NCI-H1436 (cell line): ENCODE measurements around the gene LRMDA.

Source experiments
- DNase-seq: peaks from one replicate; lab custom pipeline; 2025; lab: John Stamatoyannopoulos, UW

LRMDA gene

GRCh38 chr10:76209135-76209534, 777.7 kb downstream of the LRMDA start:
- DNase-seq = no peak

GRCh38 chr10:76210211-76210610, 778.8 kb downstream of the LRMDA start:
- no peak for DNase-seq

- no peak for DNase-seq
Measured at GRCh38 chr10:76211691-76212090, 780.3 kb downstream of the LRMDA start.

GRCh38 chr10:76213876-76214275, 782.5 kb downstream of the LRMDA start:
- DNase-seq = no peak

- DNase-seq = peak; percentile 46
Measured at GRCh38 chr10:76218035-76218434, 786.6 kb downstream of the LRMDA start.

GRCh38 chr10:76229341-76229740, 797.9 kb downstream of the LRMDA start:
- DNase-seq = no peak

GRCh38 chr10:76230921-76231285, 799.5 kb downstream of the LRMDA start:
- DNase-seq = no peak

GRCh38 chr10:76231286-76231934, 800.0 kb downstream of the LRMDA start:
- DNase-seq = no peak

- DNase-seq = no peak
Measured at GRCh38 chr10:76234499-76235226, 803.2 kb downstream of the LRMDA start.

GRCh38 chr10:76236356-76236755, 804.9 kb downstream of the LRMDA start:
- no peak for DNase-seq

GRCh38 chr10:76242956-76243355, 811.5 kb downstream of the LRMDA start:
- DNase-seq = peak; percentile 7

- DNase-seq = no peak
Measured at GRCh38 chr10:76244061-76244686, 812.8 kb downstream of the LRMDA start.

GRCh38 chr10:76245951-76246495, 814.6 kb downstream of the LRMDA start:
- DNase-seq = no peak

- DNase-seq = no peak
Measured at GRCh38 chr10:76248649-76249200, 817.3 kb downstream of the LRMDA start.

- no peak for DNase-seq
Measured at GRCh38 chr10:76251841-76252671, 820.6 kb downstream of the LRMDA start.

- no peak for DNase-seq
Measured at GRCh38 chr10:76252733-76253132, 821.3 kb downstream of the LRMDA start.

- no peak for DNase-seq
Measured at GRCh38 chr10:76255241-76255640, 823.8 kb downstream of the LRMDA start.

- no peak for DNase-seq
Measured at GRCh38 chr10:76257816-76258215, 826.4 kb downstream of the LRMDA start.

GRCh38 chr10:76265441-76266113, 834.2 kb downstream of the LRMDA start:
- no peak for DNase-seq

GRCh38 chr10:76268530-76268929, 837.1 kb downstream of the LRMDA start:
- no peak for DNase-seq

GRCh38 chr10:76268954-76269353, 837.5 kb downstream of the LRMDA start:
- DNase-seq = no peak
